B cell (primary cell): ENCODE data around the gene BST1. TPM values are rescaled to one million over a fixed set of nuclear protein-coding genes. Genes with fewer than 3 reads are reported as not detected.

Experiments
- ATAC-seq: fragments of 200-7000 bp; cut with Tn5 transposase; one replicate; pipeline ENCODE4 v1.10.0; 2021; ENCODE audit warnings: low read depth, mild to moderate bottlenecking, moderate number of reproducible peaks, moderate library complexity
- CTCF ChIA-PET: fragments of 350-600 bp; sonication (Branson Sonifier 250); formaldehyde crosslinking; loops from one replicate; lab custom pipeline; 2021; ENCODE audit warnings: antibody characterized with exemption, inconsistent platforms; lab: Charles Lee
- POLR2A ChIA-PET: fragments of 350-600 bp; sonication (Branson Sonifier 250); formaldehyde crosslinking; loops from one replicate; lab custom pipeline; 2021; ENCODE audit warnings: antibody characterized with exemption; lab: Charles Lee
- DNase-seq: peaks from one replicate; pipeline ENCODE4 v3.0.0; 2013
- H2AFZ ChIP-seq: 2 replicates; pipeline ENCODE4 v1.6.1; 2012; ENCODE audit warnings: mild to moderate bottlenecking, low read depth, low read length; ENCODE audit not compliant: insufficient read depth, poor library complexity, severe bottlenecking
- H3K27ac ChIP-seq, 2 donors: 1 replicate in 1 of 2; 2 replicates in 1 of 2; pipeline ENCODE4 v1.5.1; 2012 to 2013; ENCODE audit warnings: low read length in 2 of 2, mild to moderate bottlenecking in 2 of 2, moderate library complexity in 1 of 2
- H3K27me3 ChIP-seq, 4 experiments: fragments of 200-600 bp in 1 of 4; sonication (generic) in 1 of 4; replicated peaks in 1 of 4; 1 replicate in 2 of 4; 2 replicates in 2 of 4; pipeline versions ENCODE4 v1.6.1 to v1.7.0; 2013 to 2016; ENCODE audit warnings: low read length in 3 of 4, mild to moderate bottlenecking in 2 of 4, mixed read lengths in 1 of 4, moderate library complexity in 1 of 4; ENCODE audit not compliant: insufficient read depth in 4 of 4, control insufficient read depth in 3 of 4; ENCODE audit errors: control extremely low read depth in 1 of 4
- H3K36me3 ChIP-seq, 2 experiments: replicated peaks in 1 of 2; 1 replicate in 1 of 2; 2 replicates in 1 of 2; pipeline versions ENCODE4 v1.6.1 to v1.7.1; 2013; ENCODE audit warnings: low read length in 1 of 2; ENCODE audit not compliant: insufficient read depth in 2 of 2, control insufficient read depth in 1 of 2; ENCODE audit errors: control extremely low read depth in 1 of 2, extremely low read depth in 1 of 2
- H3K4me1 ChIP-seq, 2 donors: fragments of 200-600 bp in 1 of 2; sonication (generic) in 1 of 2; 1 replicate in 1 of 2; 2 replicates in 1 of 2; pipeline versions ENCODE4 v1.5.1 to v1.6.1; 2013 to 2017; ENCODE audit warnings: low read length in 2 of 2; ENCODE audit not compliant: control insufficient read depth in 2 of 2, insufficient read depth in 2 of 2
- H3K4me2 ChIP-seq: replicated peaks from 2 replicates; pipeline ENCODE3; 2012; ENCODE audit warnings: mild to moderate bottlenecking, low read depth, low read length; ENCODE audit not compliant: poor library complexity, severe bottlenecking
- H3K4me3 ChIP-seq, 5 experiments: fragments of 200-600 bp in 1 of 5; sonication (generic) in 1 of 5; 1 replicate in 3 of 5; 2 replicates in 2 of 5; pipeline versions ENCODE4 v1.5.1 to v1.7.0; 2011 to 2016; ENCODE audit warnings: low read length in 4 of 5, mild to moderate bottlenecking in 4 of 5, low read depth in 2 of 5, control low read depth in 1 of 5, moderate library complexity in 1 of 5; ENCODE audit not compliant: insufficient read depth in 1 of 5; ENCODE audit errors: control extremely low read depth in 1 of 5, extremely low read depth in 1 of 5
- H3K79me2 ChIP-seq: fragments of 200-600 bp; sonication (generic); one replicate; pipeline ENCODE4 v1.6.0; 2016; ENCODE audit warnings: low read length; ENCODE audit not compliant: control insufficient read depth, insufficient read depth
- H3K9ac ChIP-seq: fragments of 200-600 bp; sonication (generic); 2 replicates; pipeline ENCODE4 v1.6.1; 2017; ENCODE audit warnings: mild to moderate bottlenecking, low read length, moderate library complexity
- H3K9me3 ChIP-seq, 3 donors: one replicate each; pipeline versions ENCODE4 v1.6.1 to v1.7.1; 2013; ENCODE audit warnings: low read length in 2 of 3; ENCODE audit not compliant: control insufficient read depth in 2 of 3, insufficient read depth in 1 of 3; ENCODE audit errors: control extremely low read depth in 1 of 3
- H4K20me1 ChIP-seq: 2 replicates; pipeline ENCODE4 v1.6.0; 2012; ENCODE audit warnings: mild to moderate bottlenecking, low read length; ENCODE audit not compliant: insufficient read depth, control insufficient read depth, poor library complexity, severe bottlenecking
- H3K27ac Mint-ChIP-seq: one replicate; pipeline ENCODE4 v1.8.0; 2021; ENCODE audit warnings: mixed read lengths
- H3K27me3 Mint-ChIP-seq: one replicate; pipeline ENCODE4 v1.8.0; 2021; ENCODE audit warnings: mixed read lengths
- H3K4me1 Mint-ChIP-seq: one replicate; pipeline ENCODE4 v1.8.0; 2021; ENCODE audit warnings: mixed read lengths
- H3K4me3 Mint-ChIP-seq: one replicate; pipeline ENCODE4 v1.8.0; 2021; ENCODE audit warnings: mixed read lengths
- H3K9me3 Mint-ChIP-seq: one replicate; pipeline ENCODE4 v1.8.0; 2022; ENCODE audit warnings: mixed read lengths; ENCODE audit not compliant: insufficient read depth
- EZH2 ChIP-seq: IDR thresholded peaks from 2 replicates; pipeline ENCODE4 v1.6.1; 2012; ENCODE audit warnings: borderline replicate concordance, low read depth, mild to moderate bottlenecking, moderate library complexity, low read length; ENCODE audit not compliant: insufficient read depth, poor library complexity, severe bottlenecking
- WGBS: methylation state at CpG from one replicate; pipeline ENCODE4 v1.1.5; 2013; ENCODE audit warnings: missing lambda C conversion rate; ENCODE audit not compliant: insufficient coverage; 5-methylcytosine and 5-hydroxymethylcytosine counted together
- intact Hi-C: fragments of 100-400 bp; cut with micrococcal nuclease; formaldehyde crosslinking; loops from one replicate; pipeline ENCODE4 v1.10.0; 2022
- polyA plus RNA-seq: library from polyadenylated mRNA; depleted of rRNA; stranded (reverse); fragments of >200 nt; gene quantifications from 2 replicates; pipeline ENCODE4 v1.2.3, GENCODE V29; 2012
- total RNA-seq, 2 donors: library from RNA; stranded (reverse); fragments of 120-200 nt in 1 of 2; gene quantifications; 1 replicate in 1 of 2; 2 replicates in 1 of 2; pipeline versions ENCODE4 v1.2.3 to v1.2.4, GENCODE V29; 2013 to 2022
- TF ChIP-seq, protein P1 (sequence below): fragments of 200-600 bp; IDR thresholded peaks from one replicate; pipeline ENCODE4 v1.8.0; 2022; ENCODE audit warnings: antibody characterized with exemption, mild to moderate bottlenecking

The BST1 gene
- total and polyA plus RNA-seq, 2 donors (not counting 1 experiment from before 2014, with no cell fraction given): 0.32 to 1.00 TPM

DNA sequence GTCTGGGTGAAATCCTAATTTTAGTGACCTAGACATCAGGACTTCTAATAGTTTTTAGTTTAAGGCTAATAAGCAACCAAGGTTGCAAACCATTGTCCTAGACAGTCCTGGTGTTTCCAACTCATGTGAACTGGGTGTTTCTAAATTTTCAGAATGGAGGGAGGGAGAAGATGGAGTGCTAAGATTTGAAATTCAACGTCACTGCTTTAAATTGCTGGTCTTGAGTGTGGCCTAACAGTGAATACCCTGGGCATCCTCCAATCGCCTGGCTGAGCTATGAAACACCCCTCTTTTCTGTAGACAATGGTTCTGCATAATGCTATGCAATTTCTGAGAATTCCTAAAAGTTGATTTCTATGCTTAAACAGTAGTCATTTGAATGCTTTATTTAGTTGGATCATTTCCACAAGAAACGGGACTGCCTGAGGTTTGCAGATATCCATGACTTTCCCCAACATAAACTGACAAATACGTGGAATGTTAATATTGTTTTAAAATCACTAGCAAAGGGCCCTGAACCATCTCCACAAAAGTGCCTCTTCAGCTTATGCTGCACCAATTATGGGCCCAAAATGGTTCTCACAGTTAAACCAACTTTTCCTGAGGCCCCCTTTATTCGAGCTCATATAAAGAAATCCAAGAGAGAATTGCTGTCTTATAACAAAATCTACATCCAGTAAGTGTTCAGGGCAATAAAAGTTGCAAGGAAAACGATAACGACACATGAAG, 48.8 kb upstream of the BST1 start:
- Histone ChIP-seq H3K27ac (peak overlapping the region in 1 of 2 donors; percentile 97), H4K20me1 (peaks cover 38% of the 10 kb centered on the region), H3K79me2 (peaks cover 64% of the 10 kb centered on the region), H3K4me2 (peak overlapping the region; percentile 87), H3K9me3 (no peaks in the 10 kb centered on the region), H2AFZ (peak overlapping the region; percentile 100), H3K27me3 (no peaks in the 10 kb centered on the region), H3K9ac (peak overlapping the region; percentile 95), H3K4me1 (peaks cover 32 to 47% of the 10 kb centered on the region in 2 donors), H3K36me3 (no peaks in the 10 kb centered on the region), H3K4me3 (peak overlapping the region; percentile 46 to 87 (median 79))
- intact Hi-C loops: loop anchor here (2.0 to 10.0 kb wide), 5 partner anchors 121 to 571 kb away; partner anchors contain the start of genes CD38 and TAPT1
- H3K27ac Mint-ChIP-seq: peak overlapping the region; percentile 97
- ChIA-PET CTCF (interaction anchor here (0.8 to 2.2 kb wide), 3 partner anchors 11 to 28 kb away, joined by 3 to 9 read pairs (median 4); partner anchors contain the start of gene FAM200B), POLR2A (interaction anchor here (0.6 to 1.6 kb wide), 2 partner anchors 22 to 650 kb away, joined by 4 to 15 read pairs; no protein-coding TSS in a partner anchor)
- 0% methylated on average over 2 of the region's 7 CpGs for WGBS
- H3K27me3 Mint-ChIP-seq: no peaks in the 10 kb centered on the region
- peaks cover 49% of the 10 kb centered on the region for H3K4me1 Mint-ChIP-seq
- H3K9me3 Mint-ChIP-seq: no peaks in the 10 kb centered on the region
- TF ChIP-seq EZH2: no peak
- TF ChIP-seq, protein P1, sequence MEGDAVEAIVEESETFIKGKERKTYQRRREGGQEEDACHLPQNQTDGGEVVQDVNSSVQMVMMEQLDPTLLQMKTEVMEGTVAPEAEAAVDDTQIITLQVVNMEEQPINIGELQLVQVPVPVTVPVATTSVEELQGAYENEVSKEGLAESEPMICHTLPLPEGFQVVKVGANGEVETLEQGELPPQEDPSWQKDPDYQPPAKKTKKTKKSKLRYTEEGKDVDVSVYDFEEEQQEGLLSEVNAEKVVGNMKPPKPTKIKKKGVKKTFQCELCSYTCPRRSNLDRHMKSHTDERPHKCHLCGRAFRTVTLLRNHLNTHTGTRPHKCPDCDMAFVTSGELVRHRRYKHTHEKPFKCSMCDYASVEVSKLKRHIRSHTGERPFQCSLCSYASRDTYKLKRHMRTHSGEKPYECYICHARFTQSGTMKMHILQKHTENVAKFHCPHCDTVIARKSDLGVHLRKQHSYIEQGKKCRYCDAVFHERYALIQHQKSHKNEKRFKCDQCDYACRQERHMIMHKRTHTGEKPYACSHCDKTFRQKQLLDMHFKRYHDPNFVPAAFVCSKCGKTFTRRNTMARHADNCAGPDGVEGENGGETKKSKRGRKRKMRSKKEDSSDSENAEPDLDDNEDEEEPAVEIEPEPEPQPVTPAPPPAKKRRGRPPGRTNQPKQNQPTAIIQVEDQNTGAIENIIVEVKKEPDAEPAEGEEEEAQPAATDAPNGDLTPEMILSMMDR: no peak
- peak overlapping the region; percentile 97 for H3K4me3 Mint-ChIP-seq
- peak; percentile 12 for DNase-seq
- no peak for ATAC-seq
